ENCODE results near the gene UBAP2.

UBAP2 gene

GRCh38 chr9:33917036-33917435, 131.7 kb downstream of the UBAP2 start:
- H3K9ac ChIP-seq (ENCODE audit: low read length): no peak overlapping the region
- H3K27ac ChIP-seq (ENCODE audit: low read depth, low read length): no peak overlapping the region
- no peak overlapping the region for H3K4ac ChIP-seq (ENCODE audit: low read depth, low read length)
- peaks cover 23 to 49% of the 10 kb centered on the region in 2 experiments for H3K36me3 ChIP-seq (ENCODE audit: control insufficient read depth in 1 of 2, insufficient read depth in 2 of 2, low read length in 2 of 2)
- no peak overlapping the region for H4K12ac ChIP-seq (ENCODE audit: low read depth, low read length)
- no peak overlapping the region for H3K23ac ChIP-seq (ENCODE audit: low read length)
- no peak overlapping the region for H4K8ac ChIP-seq (ENCODE audit: low read depth, low read length)
- H2BK120ac ChIP-seq (ENCODE audit: insufficient read depth, low read length, poor library complexity): no peak overlapping the region
- H3K14ac ChIP-seq (ENCODE audit: low read length): no peak overlapping the region
- no peak overlapping the region for H3K4me2 ChIP-seq (ENCODE audit: low read length)
- no peak overlapping the region for H2BK12ac ChIP-seq (ENCODE audit: low read length)
- no peaks in the 10 kb centered on the region for H3K4me1 ChIP-seq (ENCODE audit: control insufficient read depth in 1 of 2, insufficient read depth in 2 of 2, low read length in 2 of 2)
- no peaks in the 10 kb centered on the region for H3K9me3 ChIP-seq (ENCODE audit: insufficient read depth, low read depth, low read length)
- no CpG with 5 or more reads among the region's 9 CpGs for WGBS (ENCODE audit: extremely low coverage, insufficient coverage, insufficient read length)
- H2AK5ac ChIP-seq (ENCODE audit: low read length): no peak overlapping the region
- no peak overlapping the region for H2BK5ac ChIP-seq (ENCODE audit: low read depth, low read length, poor library complexity)
- no peaks in the 10 kb centered on the region for H3K27me3 ChIP-seq (ENCODE audit: insufficient read depth, low read length)
- no peaks in the 10 kb centered on the region for H3K79me2 ChIP-seq (ENCODE audit: control insufficient read depth, insufficient read depth, low read length, poor library complexity)
- H3K4me3 ChIP-seq (ENCODE audit: low read depth, low read length): no peak overlapping the region
- no peak overlapping the region for H3K18ac ChIP-seq (ENCODE audit: low read length)
- H4K91ac ChIP-seq (ENCODE audit: low read depth, low read length): no peak overlapping the region
- no peak overlapping the region for H2AFZ ChIP-seq (ENCODE audit: insufficient read depth, low read length, poor library complexity)
- DNase-seq: no peak
- no peaks in the 10 kb centered on the region for H3K79me1 ChIP-seq (ENCODE audit: low read length)

- Histone ChIP-seq H2BK12ac (ENCODE audit: low read length) (no peak overlapping the region), H2BK120ac (ENCODE audit: insufficient read depth, low read length, poor library complexity) (no peak overlapping the region), H3K4ac (ENCODE audit: low read depth, low read length) (no peak overlapping the region), H3K79me1 (ENCODE audit: low read length) (no peaks in the 10 kb centered on the region), H3K23ac (ENCODE audit: low read length) (no peak overlapping the region), H2BK5ac (ENCODE audit: low read depth, low read length, poor library complexity) (no peak overlapping the region), H2AK5ac (ENCODE audit: low read length) (no peak overlapping the region), H3K18ac (ENCODE audit: low read length) (no peak overlapping the region), H3K4me1 (ENCODE audit: control insufficient read depth in 1 of 2, insufficient read depth in 2 of 2, low read length in 2 of 2) (no peaks in the 10 kb centered on the region), H4K91ac (ENCODE audit: low read depth, low read length) (no peak overlapping the region), H3K14ac (ENCODE audit: low read length) (no peak overlapping the region), H3K9ac (ENCODE audit: low read length) (no peak overlapping the region), H4K8ac (ENCODE audit: low read depth, low read length) (no peak overlapping the region), H3K27ac (ENCODE audit: low read depth, low read length) (no peak overlapping the region), H3K4me2 (ENCODE audit: low read length) (no peak overlapping the region), H3K36me3 (ENCODE audit: control insufficient read depth in 1 of 2, insufficient read depth in 2 of 2, low read length in 2 of 2) (peaks cover 17 to 34% of the 10 kb centered on the region in 2 experiments), H3K27me3 (ENCODE audit: insufficient read depth, low read length) (no peaks in the 10 kb centered on the region), H3K9me3 (ENCODE audit: insufficient read depth, low read depth, low read length) (no peaks in the 10 kb centered on the region), H3K79me2 (ENCODE audit: control insufficient read depth, insufficient read depth, low read length, poor library complexity) (no peaks in the 10 kb centered on the region), H4K12ac (ENCODE audit: low read depth, low read length) (no peak overlapping the region), H2AFZ (ENCODE audit: insufficient read depth, low read length, poor library complexity) (no peak overlapping the region), H3K4me3 (ENCODE audit: low read depth, low read length) (no peak overlapping the region)
- no CpG with 5 or more reads among the region's 3 CpGs for WGBS (ENCODE audit: extremely low coverage, insufficient coverage, insufficient read length)
- no peak for DNase-seq
These were observed 133.6 kb downstream of the UBAP2 start for GRCh38 chr9:33914887-33915628.

DNA sequence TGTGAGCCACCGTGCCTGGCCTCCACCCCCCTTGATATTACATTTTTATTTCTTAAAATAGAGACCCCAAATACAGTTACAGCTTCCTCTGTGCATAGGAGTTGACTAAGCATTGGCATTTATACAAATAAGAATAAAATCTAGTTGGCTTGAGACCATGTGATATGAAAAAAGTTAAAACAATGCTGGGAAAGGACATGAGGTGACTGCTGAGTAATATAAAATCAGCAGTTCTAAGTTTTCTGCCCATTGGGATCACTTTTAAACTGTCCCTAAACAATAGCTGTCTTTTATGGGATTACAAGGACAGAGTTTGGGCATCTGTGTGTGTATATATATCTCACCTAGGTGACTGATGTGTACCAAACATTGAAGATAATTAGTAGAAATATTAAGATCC, 135.1 kb downstream of the UBAP2 start:
- no peak overlapping the region for H3K4me3 ChIP-seq (ENCODE audit: low read depth, low read length)
- H4K91ac ChIP-seq (ENCODE audit: low read depth, low read length): no peak overlapping the region
- H2BK120ac ChIP-seq (ENCODE audit: insufficient read depth, low read length, poor library complexity): no peak overlapping the region
- H3K79me1 ChIP-seq (ENCODE audit: low read length): no peaks in the 10 kb centered on the region
- H3K4me2 ChIP-seq (ENCODE audit: low read length): no peak overlapping the region
- no peaks in the 10 kb centered on the region for H3K9me3 ChIP-seq (ENCODE audit: insufficient read depth, low read depth, low read length)
- H4K8ac ChIP-seq (ENCODE audit: low read depth, low read length): no peak overlapping the region
- no peak overlapping the region for H2BK12ac ChIP-seq (ENCODE audit: low read length)
- H3K4me1 ChIP-seq (ENCODE audit: control insufficient read depth in 1 of 2, insufficient read depth in 2 of 2, low read length in 2 of 2): no peaks in the 10 kb centered on the region
- WGBS (ENCODE audit: extremely low coverage, insufficient coverage, insufficient read length): no CpG with 5 or more reads among the region's 1 CpG
- no peak overlapping the region for H3K9ac ChIP-seq (ENCODE audit: low read length)
- no peak overlapping the region for H3K4ac ChIP-seq (ENCODE audit: low read depth, low read length)
- H4K12ac ChIP-seq (ENCODE audit: low read depth, low read length): no peak overlapping the region
- H2AFZ ChIP-seq (ENCODE audit: insufficient read depth, low read length, poor library complexity): no peak overlapping the region
- no peaks in the 10 kb centered on the region for H3K79me2 ChIP-seq (ENCODE audit: control insufficient read depth, insufficient read depth, low read length, poor library complexity)
- H3K27ac ChIP-seq (ENCODE audit: low read depth, low read length): no peak overlapping the region
- no peak overlapping the region for H2BK5ac ChIP-seq (ENCODE audit: low read depth, low read length, poor library complexity)
- H3K14ac ChIP-seq (ENCODE audit: low read length): no peak overlapping the region
- H3K36me3 ChIP-seq (ENCODE audit: control insufficient read depth in 1 of 2, insufficient read depth in 2 of 2, low read length in 2 of 2): peaks cover 12 to 24% of the 10 kb centered on the region in 2 experiments
- no peak overlapping the region for H2AK5ac ChIP-seq (ENCODE audit: low read length)
- DNase-seq: no peak
- no peaks in the 10 kb centered on the region for H3K27me3 ChIP-seq (ENCODE audit: insufficient read depth, low read length)
- no peak overlapping the region for H3K23ac ChIP-seq (ENCODE audit: low read length)
- H3K18ac ChIP-seq (ENCODE audit: low read length): no peak overlapping the region

- Histone ChIP-seq H2BK120ac (ENCODE audit: insufficient read depth, low read length, poor library complexity) (no peak overlapping the region), H3K4me2 (ENCODE audit: low read length) (no peak overlapping the region), H3K79me1 (ENCODE audit: low read length) (no peaks in the 10 kb centered on the region), H3K23ac (ENCODE audit: low read length) (no peak overlapping the region), H2BK5ac (ENCODE audit: low read depth, low read length, poor library complexity) (no peak overlapping the region), H2AK5ac (ENCODE audit: low read length) (no peak overlapping the region), H2AFZ (ENCODE audit: insufficient read depth, low read length, poor library complexity) (no peak overlapping the region), H3K4me1 (ENCODE audit: control insufficient read depth in 1 of 2, insufficient read depth in 2 of 2, low read length in 2 of 2) (no peaks in the 10 kb centered on the region), H4K12ac (ENCODE audit: low read depth, low read length) (no peak overlapping the region), H3K4ac (ENCODE audit: low read depth, low read length) (no peak overlapping the region), H3K36me3 (ENCODE audit: control insufficient read depth in 1 of 2, insufficient read depth in 2 of 2, low read length in 2 of 2) (peaks cover 7 to 10% of the 10 kb centered on the region in 2 experiments), H4K91ac (ENCODE audit: low read depth, low read length) (no peak overlapping the region), H3K18ac (ENCODE audit: low read length) (no peak overlapping the region), H3K27ac (ENCODE audit: low read depth, low read length) (no peak overlapping the region), H2BK12ac (ENCODE audit: low read length) (no peak overlapping the region), H3K14ac (ENCODE audit: low read length) (no peak overlapping the region), H3K79me2 (ENCODE audit: control insufficient read depth, insufficient read depth, low read length, poor library complexity) (no peaks in the 10 kb centered on the region), H3K4me3 (ENCODE audit: low read depth, low read length) (no peak overlapping the region), H3K9ac (ENCODE audit: low read length) (no peak overlapping the region), H4K8ac (ENCODE audit: low read depth, low read length) (no peak overlapping the region), H3K9me3 (ENCODE audit: insufficient read depth, low read depth, low read length) (no peaks in the 10 kb centered on the region), H3K27me3 (ENCODE audit: insufficient read depth, low read length) (no peaks in the 10 kb centered on the region)
- no CpG with 5 or more reads among the region's 4 CpGs for WGBS (ENCODE audit: extremely low coverage, insufficient coverage, insufficient read length)
- DNase-seq: no peak
These were observed 139.9 kb downstream of the UBAP2 start for GRCh38 chr9:33908749-33909148.
